Body of pancreas (tissue), 4 donors: ENCODE data around the gene CDH4. TPM values are rescaled to one million over a fixed set of nuclear protein-coding genes. Genes with fewer than 3 reads are reported as not detected.

Source experiments
- ATAC-seq: fragments of 150-250 bp; one replicate; pipeline ENCODE4 v1.9.1; 2016
- DNase-seq, 4 donors: peaks; one replicate each; pipeline ENCODE4 v3.0.0-alpha.2; 2019
- H3K27ac ChIP-seq, 4 donors: fragments of 200-600 bp; sonication (generic); 1 replicate in 3 of 4; 2 replicates in 1 of 4; pipeline versions ENCODE4 v1.5.1 to v1.6.1; 2016 to 2019; ENCODE audit warnings: mild to moderate bottlenecking in 1 of 4, mixed read lengths in 1 of 4, moderate library complexity in 1 of 4
- H3K27me3 ChIP-seq, 2 donors: fragments of 200-600 bp; sonication (generic); one replicate each; pipeline ENCODE4 v1.6.0; 2016; ENCODE audit warnings: mild to moderate bottlenecking in 1 of 2
- H3K36me3 ChIP-seq, 2 donors: fragments of 200-600 bp; sonication (generic); replicated peaks in 1 of 2; 2 replicates each; pipeline ENCODE4 v1.5.1; 2016; ENCODE audit warnings: low read depth in 2 of 2; ENCODE audit not compliant: insufficient read depth in 1 of 2
- H3K4me1 ChIP-seq: fragments of 200-600 bp; sonication (generic); one replicate; pipeline ENCODE4 v1.6.0; 2016
- H3K4me3 ChIP-seq, 2 donors: fragments of 200-600 bp; sonication (generic); 1 replicate in 1 of 2; 2 replicates in 1 of 2; pipeline ENCODE4 v1.5.1; 2016 to 2019
- H3K9me3 ChIP-seq, 3 donors: fragments of 200-600 bp; sonication (generic); 1 replicate in 2 of 3; 2 replicates in 1 of 3; pipeline ENCODE4 v1.5.1; 2016
- CTCF ChIP-seq, 7 experiments: fragments of 450-650 bp in 4 of 7; fragments of 200-600 bp in 3 of 7; sonication (generic) in 3 of 7; IDR thresholded peaks; one replicate each; pipeline ENCODE4 v1.5.1; 2016 to 2019; ENCODE audit warnings: antibody characterized with exemption in 7 of 7
- POLR2A ChIP-seq, 3 donors: fragments of 450-650 bp; IDR thresholded peaks; one replicate each; pipeline ENCODE4 v1.6.1; 2016; ENCODE audit warnings: antibody characterized with exemption in 3 of 3, mild to moderate bottlenecking in 2 of 3
- WGBS, 2 donors: methylation state at CpG; one replicate each; pipeline ENCODE4 v1.1.5; 2017; 5-methylcytosine and 5-hydroxymethylcytosine counted together
- intact Hi-C: fragments of 100-400 bp; cut with DNase I; formaldehyde crosslinking; loops from one replicate; pipeline ENCODE4 v1.15.1; 2023
- total RNA-seq, 2 donors: library from RNA; depleted of rRNA; stranded (reverse); fragments of >200 nt; gene quantifications; one replicate each; pipeline ENCODE4 v1.1.0, GENCODE V29; 2016

The CDH4 gene
- total RNA-seq, 2 donors from 2014 or later: 0.33 to 0.52 TPM

DNA sequence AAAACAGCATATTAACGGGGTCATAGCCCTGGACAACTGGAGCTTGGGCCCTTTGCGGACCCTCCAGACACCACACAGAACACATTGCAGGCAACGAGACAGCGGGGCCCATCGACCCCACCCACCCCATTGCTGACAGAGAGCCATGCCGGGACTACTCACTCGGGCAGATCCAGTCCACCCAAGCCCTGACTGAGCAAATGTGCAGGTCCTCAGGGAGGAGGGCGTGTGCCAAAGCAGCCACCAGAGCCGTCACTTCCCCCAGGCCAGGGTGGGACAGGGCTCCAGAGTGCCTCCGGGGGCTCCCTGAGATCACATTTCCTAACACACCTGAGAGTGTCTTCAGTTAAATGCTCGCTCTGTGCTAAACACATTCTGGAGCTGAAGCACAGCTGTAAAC lies 114.9 kb downstream of the CDH4 start:
- H3K36me3 ChIP-seq: no peaks in the 10 kb centered on the region
- WGBS, 2 donors: 50% methylated on average over 3 to 11 of the region's 11 CpGs
- intact Hi-C loops: no loop called here
- DNase-seq (no peak), ATAC-seq (no peak)
- H3K27me3 ChIP-seq: no peaks in the 10 kb centered on the region
- no peaks in the 10 kb centered on the region for H3K4me1 ChIP-seq
- TF ChIP-seq CTCF (IDR thresholded peaks at IDR 0.05): no peak
- H3K9me3 ChIP-seq: no peaks in the 10 kb centered on the region
- no peak overlapping the region for H3K27ac ChIP-seq
- H3K4me3 ChIP-seq: no peak overlapping the region

GRCh38 chr20:61369731-61370520 lies 117.9 kb downstream of the CDH4 start:
- ATAC-seq (no peak), DNase-seq (no peak)
- WGBS, 2 donors: 52 to 58% methylated on average over 13 of the region's 13 CpGs

GRCh38 chr20:61370841-61371303 lies 118.8 kb downstream of the CDH4 start:
- intact Hi-C loops: no loop called here
- DNase-seq: no peak
- ATAC-seq: no peak
- Histone ChIP-seq H3K4me1 (no peaks in the 10 kb centered on the region), H3K9me3 (no peaks in the 10 kb centered on the region), H3K27me3 (no peaks in the 10 kb centered on the region), H3K27ac (no peak overlapping the region), H3K4me3 (no peak overlapping the region), H3K36me3 (no peaks in the 10 kb centered on the region)
- TF ChIP-seq CTCF (IDR thresholded peaks at IDR 0.05) (no peak), POLR2A (IDR thresholded peaks at IDR 0.05) (no peak)
- 43 to 49% methylated on average over 19 of the region's 20 CpGs for WGBS, 2 donors

More at GRCh38 chr20:61369731-61370520, 117.9 kb downstream of the CDH4 start:
- Histone ChIP-seq H3K4me1 (no peaks in the 10 kb centered on the region), H3K9me3 (no peaks in the 10 kb centered on the region), H3K27ac (no peak overlapping the region), H3K4me3 (no peak overlapping the region), H3K36me3 (no peaks in the 10 kb centered on the region), H3K27me3 (no peaks in the 10 kb centered on the region)
- TF ChIP-seq POLR2A (IDR thresholded peaks at IDR 0.05) (no peak), CTCF (IDR thresholded peaks at IDR 0.05) (no peak)
- intact Hi-C loops: no loop called here

- no peaks in the 10 kb centered on the region for H3K36me3 ChIP-seq
- no peaks in the 10 kb centered on the region for H3K4me1 ChIP-seq
- no peak overlapping the region for H3K27ac ChIP-seq
- TF ChIP-seq CTCF (IDR thresholded peaks at IDR 0.05) (no peak), POLR2A (IDR thresholded peaks at IDR 0.05) (no peak)
- intact Hi-C loops: no loop called here
- 52 to 57% methylated on average over 16 to 22 of the region's 22 CpGs for WGBS, 2 donors
- H3K4me3 ChIP-seq: no peak overlapping the region
- H3K27me3 ChIP-seq: no peaks in the 10 kb centered on the region
- H3K9me3 ChIP-seq: no peaks in the 10 kb centered on the region
- DNase-seq: no peak
- ATAC-seq: no peak
Observed at GRCh38 chr20:61371501-61372136, 119.6 kb downstream of the CDH4 start.
